GM19099 (cell line): ENCODE measurements around the gene TMEM233.
A peak's percentile ranks its signal among the peaks of the same experiment; 100 is the strongest.

Experiments used
- POLR2A ChIP-seq: IDR thresholded peaks from 3 replicates; pipeline ENCODE4 v1.6.1; 2011; ENCODE audit warnings: low read depth; ENCODE audit not compliant: insufficient read length; ENCODE audit errors: extremely low read depth

The TMEM233 gene

GRCh38 chr12:119666900-119667576 lies 73.5 kb downstream of the TMEM233 start:
- TF ChIP-seq POLR2A = no peak

DNA sequence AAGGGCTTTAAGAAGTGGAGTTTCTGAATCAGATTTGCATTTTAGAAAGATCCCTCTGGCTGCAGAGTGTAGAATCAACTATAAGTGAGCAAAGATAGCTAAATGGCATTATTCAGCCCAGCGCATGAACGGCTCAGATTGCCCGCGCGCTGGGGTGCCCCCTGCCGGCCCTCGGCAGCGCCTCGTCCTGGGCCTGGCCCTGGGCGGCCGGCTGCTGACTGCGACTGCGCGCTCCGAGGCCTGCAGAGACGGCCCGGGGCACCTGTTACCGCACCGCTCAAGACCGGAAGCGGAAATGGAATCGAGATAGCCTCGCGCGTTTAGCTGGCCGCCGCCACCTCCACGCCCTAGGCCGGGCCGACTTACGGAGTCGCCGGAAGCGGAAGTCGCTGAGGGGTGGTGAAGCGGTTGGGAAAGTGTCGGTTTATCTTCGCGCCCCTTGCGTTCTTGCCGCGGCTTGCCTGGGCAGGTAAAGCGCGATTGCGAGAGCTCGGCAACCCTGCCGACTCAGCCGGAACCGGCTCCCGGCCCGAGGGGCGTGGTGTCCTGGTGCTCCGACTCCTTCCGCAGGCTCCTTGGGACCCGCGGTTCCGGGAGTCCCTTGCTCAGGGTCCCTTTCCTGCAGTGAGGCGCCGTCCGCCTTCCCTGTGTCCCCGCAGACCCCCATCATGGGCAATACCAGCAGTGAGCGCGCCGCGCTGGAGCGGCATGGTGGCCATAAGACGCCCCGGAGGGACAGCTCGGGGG lies 74.2 kb downstream of the TMEM233 start, which contains the start of gene PRKAB1:
TSS of gene PRKAB1 (plus strand) at position 557 of the 747 bp plus-strand sequence. CDS start at position 669, 112 bp downstream.
- peak; percentile 88 for TF ChIP-seq POLR2A

GRCh38 chr12:119668324-119668841 lies 74.8 kb downstream of the TMEM233 start:
- TF ChIP-seq POLR2A = no peak

DNA sequence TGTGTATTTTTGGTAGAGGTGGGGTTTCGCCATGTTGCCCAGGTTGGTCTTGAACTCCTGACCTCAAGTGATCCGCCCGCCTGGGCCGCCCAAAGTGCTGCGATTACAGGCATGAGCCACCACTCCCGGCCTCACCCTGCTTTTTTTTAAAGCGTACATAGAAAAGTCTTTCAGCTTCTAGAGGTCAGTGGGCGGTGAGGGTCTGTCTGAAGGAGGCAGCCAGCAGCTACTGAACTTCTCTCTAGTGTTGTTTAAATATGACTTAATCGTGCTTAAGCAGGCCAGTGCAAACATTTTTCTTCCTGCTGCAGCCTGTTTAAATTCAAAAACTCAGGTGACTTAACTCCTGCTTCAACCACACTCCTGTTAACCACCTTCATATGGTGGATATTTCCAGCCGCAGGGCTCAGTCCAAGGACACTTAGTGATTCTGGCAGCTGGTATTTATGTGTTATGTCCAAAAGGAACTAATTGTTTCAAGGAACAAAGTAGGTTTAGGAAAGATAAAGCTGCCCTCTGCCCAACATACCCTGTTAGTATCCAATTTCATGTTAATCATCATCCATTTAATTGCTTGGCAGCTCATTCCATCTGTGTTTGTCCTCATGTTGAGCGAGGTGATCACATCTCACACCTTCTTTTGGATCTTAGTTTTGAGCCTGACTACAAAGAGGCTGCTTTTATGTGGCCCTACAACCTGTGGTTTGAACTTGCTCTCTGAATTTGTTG lies 76.3 kb downstream of the TMEM233 start:
- TF ChIP-seq POLR2A = no peak

DNA sequence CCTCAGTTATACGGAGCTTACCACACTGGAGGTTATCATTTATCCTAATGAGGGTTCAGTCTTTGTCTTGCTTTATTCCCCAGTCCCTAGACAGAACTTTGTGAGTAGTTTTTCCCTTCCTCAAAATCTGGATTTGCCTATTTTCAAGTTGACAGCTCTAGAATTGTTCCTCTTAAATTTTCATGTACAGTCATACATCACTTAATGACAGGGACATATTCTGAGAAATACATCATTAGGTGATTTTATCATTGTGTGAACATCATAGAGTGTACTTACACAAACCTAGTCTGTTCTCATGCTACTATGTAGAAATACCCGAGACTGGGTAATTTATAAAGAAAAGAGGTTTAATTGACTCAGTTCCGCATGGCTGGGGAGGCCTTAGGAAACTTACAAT lies 77.5 kb downstream of the TMEM233 start:
- TF ChIP-seq POLR2A = no peak

DNA sequence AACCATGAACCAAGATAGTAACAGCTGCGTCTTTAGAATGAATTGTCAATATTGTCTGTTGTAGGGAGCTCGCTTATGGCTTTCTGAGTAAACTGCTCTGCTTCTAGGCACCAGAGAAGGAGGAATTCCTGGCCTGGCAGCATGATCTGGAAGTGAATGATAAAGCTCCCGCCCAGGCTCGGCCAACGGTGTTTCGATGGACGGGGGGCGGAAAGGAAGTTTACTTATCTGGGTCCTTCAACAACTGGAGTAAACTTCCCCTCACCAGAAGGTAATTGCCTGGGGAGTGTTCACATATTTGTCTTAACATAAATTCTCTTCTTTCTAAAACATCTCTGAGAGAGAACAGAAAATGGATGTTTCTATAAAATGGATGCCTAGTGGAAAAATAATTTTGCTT lies 78.6 kb downstream of the TMEM233 start:
- TF ChIP-seq POLR2A = no peak

GRCh38 chr12:119673634-119674033 lies 80.1 kb downstream of the TMEM233 start:
- TF ChIP-seq POLR2A = no peak

DNA sequence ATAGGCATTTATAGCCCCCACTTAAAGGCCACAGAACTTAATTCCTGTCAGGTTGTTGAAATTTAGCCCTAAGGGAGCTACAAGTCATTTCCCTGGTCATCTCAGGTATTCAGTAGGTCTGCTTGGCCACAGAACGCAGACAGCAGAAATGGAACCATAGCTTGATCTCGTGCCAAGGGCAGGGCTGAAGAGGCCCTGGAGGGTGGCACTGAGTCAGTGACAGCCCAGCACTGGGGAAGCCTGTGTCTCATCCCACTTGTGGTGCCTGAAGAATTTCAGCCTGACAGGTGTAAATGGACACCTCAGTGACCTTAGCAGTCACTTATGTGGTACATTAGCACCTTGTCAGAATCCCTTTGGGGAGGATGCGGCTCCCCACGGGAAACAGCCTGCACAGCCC lies 81.0 kb downstream of the TMEM233 start:
- TF ChIP-seq POLR2A = no peak

GRCh38 chr12:119676022-119676421 lies 82.4 kb downstream of the TMEM233 start:
- no peak for TF ChIP-seq POLR2A

DNA sequence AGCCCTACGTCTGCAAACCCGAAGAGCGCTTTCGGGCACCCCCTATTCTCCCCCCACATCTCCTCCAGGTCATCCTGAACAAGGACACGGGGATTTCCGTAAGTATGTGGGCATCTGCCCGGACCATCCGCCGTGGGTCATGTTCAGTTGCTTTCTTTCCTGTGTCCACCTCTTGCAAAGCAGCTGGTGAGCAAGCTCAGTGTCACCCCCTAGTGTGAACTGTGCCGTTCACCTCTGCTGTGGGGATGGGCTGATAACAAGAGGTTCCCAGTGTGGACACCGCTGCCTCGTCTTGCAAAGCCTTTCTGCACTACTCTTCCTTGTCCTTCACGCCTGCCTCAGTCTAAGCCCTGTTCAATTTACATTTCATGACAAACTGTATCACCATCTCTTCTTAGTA lies 83.0 kb downstream of the TMEM233 start:
- no peak for TF ChIP-seq POLR2A

DNA sequence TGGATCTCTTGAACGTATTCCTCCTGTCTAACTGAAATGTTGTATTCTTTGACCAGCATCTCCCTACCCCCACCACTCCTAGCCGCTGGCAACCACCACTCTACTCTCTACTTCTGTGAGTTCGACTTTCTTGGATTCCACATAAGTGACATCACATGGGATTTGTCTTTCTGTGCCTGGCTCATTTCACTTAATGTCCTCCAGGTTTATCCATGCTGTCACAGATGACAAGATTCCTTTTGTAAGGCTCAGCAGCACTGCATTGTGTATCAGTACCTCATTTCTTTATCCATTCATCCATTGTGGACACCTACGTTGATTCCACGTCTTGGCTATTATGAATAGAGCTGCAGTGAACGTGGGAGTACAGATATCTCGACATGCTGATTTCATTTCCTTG lies 84.9 kb downstream of the TMEM233 start:
- TF ChIP-seq POLR2A = no peak

DNA sequence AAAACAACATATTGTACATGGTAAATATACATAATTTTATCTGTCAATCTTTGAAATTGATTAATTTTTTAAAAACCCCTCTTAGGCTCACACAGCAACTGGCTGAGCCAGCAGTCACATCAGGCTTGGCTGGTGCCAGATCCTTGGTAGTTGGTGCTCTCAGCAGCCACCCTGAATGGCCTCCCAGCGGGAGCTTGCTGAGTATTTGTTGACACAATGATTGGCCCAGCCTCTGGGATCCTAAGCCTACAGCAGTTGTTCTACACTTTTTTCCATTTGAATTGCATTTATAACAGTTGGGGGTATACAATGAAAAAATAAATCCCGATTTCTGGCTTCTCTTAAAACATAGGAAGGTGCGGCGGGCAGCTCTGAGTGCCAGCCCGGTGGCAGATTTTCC lies 85.5 kb downstream of the TMEM233 start:
- TF ChIP-seq POLR2A = no peak

DNA sequence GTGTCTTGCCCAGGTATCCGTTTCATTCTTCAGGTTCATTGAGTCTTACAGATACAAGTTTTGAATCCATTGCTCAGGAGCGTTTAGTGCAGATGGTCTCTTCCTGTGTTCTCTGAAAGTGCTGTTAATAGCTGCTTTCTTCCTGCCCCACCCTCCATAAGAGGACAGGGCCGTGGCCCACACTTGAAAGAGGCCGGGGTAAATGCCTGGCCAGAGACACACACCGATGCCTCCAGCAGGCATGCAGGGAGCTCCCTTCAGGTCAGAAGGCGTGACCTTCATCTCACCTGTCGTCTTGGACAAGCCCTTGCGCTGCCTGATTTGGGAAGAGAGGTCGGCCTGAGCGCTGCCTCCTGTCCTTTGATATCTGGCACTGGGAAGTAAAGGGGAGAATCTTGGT lies 85.9 kb downstream of the TMEM233 start:
- no peak for TF ChIP-seq POLR2A

DNA sequence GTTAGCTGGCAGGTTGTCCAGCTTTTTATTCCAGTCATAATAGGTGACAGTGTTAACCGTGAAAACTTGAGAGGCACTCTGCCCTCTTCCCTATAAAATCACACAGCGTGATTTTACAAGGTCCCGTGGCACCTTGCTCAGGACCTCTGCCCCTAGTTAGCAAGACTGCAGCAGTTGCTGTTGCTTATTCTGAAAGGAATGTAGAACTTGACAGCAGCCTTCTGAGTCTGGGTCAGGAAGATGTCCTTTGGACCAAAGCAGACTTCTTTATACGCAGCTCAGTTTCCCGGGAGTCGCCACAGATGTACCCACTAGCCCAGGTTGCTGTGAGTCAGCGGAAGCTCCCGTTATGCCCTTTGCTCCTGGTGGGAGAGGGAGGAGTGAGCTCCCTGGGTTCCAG lies 87.5 kb downstream of the TMEM233 start:
- TF ChIP-seq POLR2A = no peak
